Cardiac fibroblast (primary cell): Measurements from ENCODE around the gene WDR4.
"Not testable (repeated sequence)": the region's sequence is repeated elsewhere in the genome, so short reads cannot be mapped to it uniquely, and the experiment has no call there.

ENCODE experiments used
- DNase-seq, 2 donors: peaks; one replicate each; pipeline versions ENCODE4 v3.0.0 to v3.0.0-alpha.2; 2010; ENCODE audit warnings: low read depth in 2 of 2
- H3K4me3 ChIP-seq, 2 donors: replicated peaks in 1 of 2; 1 replicate in 1 of 2; 2 replicates in 1 of 2; pipeline ENCODE4 v1.5.1; 2011; ENCODE audit warnings: low read depth in 2 of 2, low read length in 2 of 2, mild to moderate bottlenecking in 2 of 2, moderate library complexity in 1 of 2
- CTCF ChIP-seq: IDR thresholded peaks from one replicate; pipeline ENCODE4 v1.5.1; 2011; ENCODE audit warnings: low read depth, mild to moderate bottlenecking, low read length, inconsistent platforms

The WDR4 gene

GRCh38 chr21:42852925-42853570, 26.3 kb downstream of the WDR4 start:
- no peak for TF ChIP-seq CTCF
- DNase-seq = no peak
- no peak overlapping the region for H3K4me3 ChIP-seq

GRCh38 chr21:42851812-42852665, 27.3 kb downstream of the WDR4 start:
- DNase-seq = no peak
- no peak overlapping the region for H3K4me3 ChIP-seq
- no peak for TF ChIP-seq CTCF

GRCh38 chr21:42850866-42851391, 28.4 kb downstream of the WDR4 start:
- no peak overlapping the region for H3K4me3 ChIP-seq
- peak; percentile 16 to 19 for DNase-seq
- TF ChIP-seq CTCF = peak; percentile 46

DNA sequence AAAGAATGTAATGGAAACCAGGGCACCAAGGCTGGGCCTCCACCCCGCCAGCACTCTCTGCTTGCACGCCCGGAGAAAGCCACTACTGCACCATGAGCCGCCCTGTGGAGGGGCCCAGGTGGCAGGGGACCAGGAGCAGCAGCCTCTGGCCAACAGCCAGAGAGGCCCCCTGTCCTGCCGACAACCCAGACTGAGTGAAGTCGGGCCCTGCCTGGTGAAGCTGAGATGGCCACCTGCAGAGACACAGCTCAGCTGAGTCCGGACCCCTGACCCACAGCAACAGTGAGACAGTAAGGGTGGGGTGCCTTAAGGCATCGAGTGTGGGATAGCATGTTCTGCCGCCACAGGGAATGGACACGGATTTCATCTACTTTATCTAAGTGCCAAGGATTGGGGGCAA, 28.9 kb downstream of the WDR4 start:
- TF ChIP-seq CTCF = no peak
- H3K4me3 ChIP-seq = no peak overlapping the region
- DNase-seq = no peak

DNA sequence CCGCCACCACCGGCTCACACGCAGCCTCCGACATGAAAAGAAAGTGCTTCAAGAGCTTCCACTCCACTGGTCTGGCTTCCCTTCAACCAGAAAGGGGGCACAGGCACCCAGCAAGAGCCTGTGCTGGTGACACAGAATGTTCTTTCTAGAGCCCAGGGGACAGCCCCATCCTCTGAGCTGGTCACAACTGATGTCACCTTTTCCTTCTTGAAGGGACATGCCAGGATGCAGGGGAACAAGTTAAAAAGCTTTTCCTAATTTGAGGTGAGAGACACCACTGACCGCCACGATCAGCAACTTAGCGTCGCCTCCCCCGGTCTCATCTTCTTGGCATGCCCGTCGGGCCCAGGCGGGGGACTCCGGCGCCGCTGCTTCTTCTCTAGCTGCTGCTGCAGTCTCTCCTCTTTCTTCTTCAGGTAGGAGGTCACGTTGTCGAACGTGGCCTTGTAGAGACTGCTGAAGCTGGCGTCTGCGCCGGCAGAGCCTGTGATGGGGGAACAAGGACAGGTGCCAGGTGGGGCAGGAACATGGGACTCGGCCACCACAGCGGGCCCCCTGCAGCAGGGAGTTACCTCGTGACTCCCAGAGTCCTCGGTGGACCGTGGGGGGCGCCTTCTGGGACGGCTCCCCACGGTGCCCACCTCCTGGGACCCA, 29.5 kb downstream of the WDR4 start:
- no peak for DNase-seq
- no peak for TF ChIP-seq CTCF
- H3K4me3 ChIP-seq = no peak overlapping the region

DNA sequence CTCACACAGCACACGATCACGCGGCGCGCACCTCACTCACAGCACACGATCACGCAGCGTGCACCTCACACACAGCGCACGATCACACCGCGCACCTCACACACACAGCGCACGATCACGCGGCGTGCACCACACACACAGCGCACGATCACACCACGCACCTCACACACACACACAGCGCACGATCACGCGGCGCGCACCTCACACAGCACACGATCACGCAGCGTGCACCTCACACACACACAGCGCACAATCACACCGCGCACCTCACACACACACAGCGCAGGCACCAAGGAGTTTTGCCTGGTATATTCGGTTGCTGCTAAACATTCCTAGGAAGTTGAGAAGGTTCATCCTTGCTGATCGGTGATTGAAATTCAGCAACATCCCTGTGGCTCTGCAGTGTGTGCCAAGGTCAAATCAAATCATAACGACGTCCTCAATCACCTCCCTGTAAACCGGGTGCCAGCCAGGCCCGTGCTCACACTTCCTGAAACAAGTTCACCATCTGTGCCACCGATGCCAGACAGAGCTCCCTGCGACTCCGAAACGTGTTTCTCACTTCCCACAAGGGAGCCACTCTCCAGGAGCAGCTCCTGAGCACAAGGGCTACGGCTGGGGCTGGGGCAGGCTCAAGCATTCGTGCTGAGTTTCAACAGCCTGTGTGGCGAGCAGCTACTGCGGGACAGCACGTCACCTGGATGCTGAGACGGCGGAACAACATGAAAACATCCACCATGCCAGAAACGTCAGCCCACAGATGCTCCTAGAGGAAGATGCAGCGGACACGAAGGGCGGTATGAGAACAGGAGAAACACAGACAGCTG, 30.2 kb downstream of the WDR4 start:
- no peak for DNase-seq
- TF ChIP-seq CTCF = no peak

DNA sequence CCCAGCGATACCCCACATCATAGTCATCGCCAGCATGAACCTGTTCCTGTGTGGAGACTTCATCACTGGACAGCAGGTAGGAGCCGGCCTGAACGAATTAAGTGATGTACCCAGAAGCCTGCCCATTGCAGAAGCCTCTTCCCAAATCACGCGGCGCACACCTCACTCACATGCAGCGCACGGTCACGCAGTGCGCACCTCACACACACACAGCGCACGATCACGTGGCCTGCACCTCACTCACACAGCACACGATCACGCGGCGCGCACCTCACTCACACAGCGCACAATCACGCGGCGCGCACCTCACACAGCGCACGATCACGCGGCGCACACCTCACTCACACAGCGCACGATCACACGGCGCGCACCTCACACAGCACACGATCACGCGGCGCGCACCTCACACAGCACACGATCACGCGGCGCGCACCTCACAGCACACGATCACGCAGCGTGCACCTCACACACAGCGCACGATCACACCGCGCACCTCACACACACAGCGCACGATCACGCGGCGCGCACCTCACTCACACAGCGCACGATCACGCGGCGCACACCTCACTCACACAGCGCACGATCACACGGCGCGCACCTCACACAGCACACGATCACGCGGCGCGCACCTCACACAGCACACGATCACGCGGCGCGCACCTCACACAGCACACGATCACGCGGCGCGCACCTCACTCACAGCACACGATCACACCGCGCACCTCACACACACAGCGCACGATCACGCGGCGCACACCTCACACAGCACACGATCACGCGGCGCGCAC, 31.0 kb downstream of the WDR4 start:
- H3K4me3 ChIP-seq, DNase-seq: not testable (repeated sequence)

More for the DNA sequence above, 30.2 kb downstream of the WDR4 start:
- no peak overlapping the region for H3K4me3 ChIP-seq
